PC-3 (cell line): Measurements from ENCODE around the gene CDX2.

Source experiments
- EZH2 ChIP-seq: fragments of 300-600 bp; sonication (generic); IDR thresholded peaks from one replicate; pipeline ENCODE4 v1.6.1; 2017; ENCODE audit warnings: antibody characterized with exemption, mild to moderate bottlenecking, low read length; ENCODE audit not compliant: unreplicated experiment
- TF ChIP-seq, protein P1 (sequence below): fragments of 300-600 bp; sonication (generic); conservative IDR thresholded peaks from 2 replicates; pipeline ENCODE4 v1.5.1; 2017; ENCODE audit warnings: antibody characterized with exemption, low read depth, mild to moderate bottlenecking, low read length

DNA sequence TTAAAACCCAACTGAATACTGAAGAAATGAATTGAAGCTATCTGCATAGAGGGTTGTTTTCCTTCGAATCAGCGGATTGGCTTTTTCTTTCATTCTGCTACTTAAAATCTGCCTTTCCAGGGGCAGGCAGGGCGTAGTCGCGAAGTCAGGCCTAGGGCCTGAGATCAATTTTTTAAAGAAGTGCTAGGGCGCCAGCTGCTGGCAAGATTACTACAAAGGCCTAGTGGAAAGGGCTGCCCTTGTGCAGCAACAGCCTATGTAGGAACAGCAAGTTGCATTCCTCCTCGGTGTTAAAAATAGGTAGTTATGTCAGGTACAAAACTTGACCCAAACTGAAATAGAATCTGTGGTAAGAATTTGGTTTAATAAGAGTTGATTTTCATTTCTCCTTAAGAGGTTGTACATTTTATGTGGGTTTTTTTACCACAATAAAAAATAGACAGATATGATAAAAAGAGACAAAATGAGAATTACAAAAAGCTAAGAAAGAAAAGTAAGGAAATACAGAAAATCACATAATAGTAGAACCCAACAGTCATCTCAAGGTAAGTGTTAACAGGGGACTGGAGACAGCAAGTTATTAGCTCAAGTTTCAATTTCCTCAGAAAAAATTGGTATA lies 28.9 kb upstream of the CDX2 start:
- TF ChIP-seq, protein P1, sequence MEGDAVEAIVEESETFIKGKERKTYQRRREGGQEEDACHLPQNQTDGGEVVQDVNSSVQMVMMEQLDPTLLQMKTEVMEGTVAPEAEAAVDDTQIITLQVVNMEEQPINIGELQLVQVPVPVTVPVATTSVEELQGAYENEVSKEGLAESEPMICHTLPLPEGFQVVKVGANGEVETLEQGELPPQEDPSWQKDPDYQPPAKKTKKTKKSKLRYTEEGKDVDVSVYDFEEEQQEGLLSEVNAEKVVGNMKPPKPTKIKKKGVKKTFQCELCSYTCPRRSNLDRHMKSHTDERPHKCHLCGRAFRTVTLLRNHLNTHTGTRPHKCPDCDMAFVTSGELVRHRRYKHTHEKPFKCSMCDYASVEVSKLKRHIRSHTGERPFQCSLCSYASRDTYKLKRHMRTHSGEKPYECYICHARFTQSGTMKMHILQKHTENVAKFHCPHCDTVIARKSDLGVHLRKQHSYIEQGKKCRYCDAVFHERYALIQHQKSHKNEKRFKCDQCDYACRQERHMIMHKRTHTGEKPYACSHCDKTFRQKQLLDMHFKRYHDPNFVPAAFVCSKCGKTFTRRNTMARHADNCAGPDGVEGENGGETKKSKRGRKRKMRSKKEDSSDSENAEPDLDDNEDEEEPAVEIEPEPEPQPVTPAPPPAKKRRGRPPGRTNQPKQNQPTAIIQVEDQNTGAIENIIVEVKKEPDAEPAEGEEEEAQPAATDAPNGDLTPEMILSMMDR = peak; percentile 70
- TF ChIP-seq EZH2 = no peak
